D721Med (cell line): ENCODE measurements around the gene PPP1CA.
"Not testable (repeated sequence)": the region's sequence is repeated elsewhere in the genome, so short reads cannot be mapped to it uniquely, and the experiment has no call there.

Experiments used
- DNase-seq: peaks from one replicate; pipeline ENCODE4 v3.0.0; 2011; ENCODE audit warnings: low spot score; ENCODE audit not compliant: insufficient read length
- FAIRE-seq: peaks from 2 replicates; lab custom pipeline; 2011; peaks lifted over from hg19 to GRCh38; lab: Jason Lieb, UNC
- CTCF ChIP-seq: IDR thresholded peaks from 2 replicates; pipeline ENCODE4 v1.5.1; 2012; ENCODE audit warnings: mild to moderate bottlenecking, control low read depth; ENCODE audit not compliant: insufficient read depth; ENCODE audit errors: missing control alignments

The PPP1CA gene

GRCh38 chr11:67404515-67405195, 3.0 kb upstream of the PPP1CA start:
- DNase-seq (no peak), FAIRE-seq (no peak)
- TF ChIP-seq CTCF, result no peak

GRCh38 chr11:67403085-67403484, 1.4 kb upstream of the PPP1CA start:
- not testable (repeated sequence) for FAIRE-seq

GRCh38 chr11:67402192-67402839, 658 bp upstream of the PPP1CA start:
- not testable (repeated sequence) for DNase-seq, FAIRE-seq

More at GRCh38 chr11:67403085-67403484, 1.4 kb upstream of the PPP1CA start:
- not testable (repeated sequence) for DNase-seq

GRCh38 chr11:67400942-67401494, 640 bp downstream of the PPP1CA start:
- no peak for TF ChIP-seq CTCF
- no peak for DNase-seq
- no peak for FAIRE-seq

- DNase-seq, result no peak
- FAIRE-seq, result no peak
- no peak for TF ChIP-seq CTCF
Observed at GRCh38 chr11:67400251-67400941, 1.3 kb downstream of the PPP1CA start.

- DNase-seq, result no peak
- no peak for TF ChIP-seq CTCF
- no peak for FAIRE-seq
Observed at GRCh38 chr11:67398661-67399563, 2.7 kb downstream of the PPP1CA start.

GRCh38 chr11:67397986-67398660, 3.5 kb downstream of the PPP1CA start:
- FAIRE-seq (no peak), DNase-seq (no peak)
- TF ChIP-seq CTCF, result no peak
